ENCODE measurements around the gene FAM186B. TPM values are rescaled to one million over a fixed set of nuclear protein-coding genes. Genes with fewer than 3 reads are reported as not detected.
A peak's percentile ranks its signal among the peaks of the same experiment; 100 is the strongest.

The FAM186B gene
- total RNA-seq, 4 donors from 2014 or later, result 0.35 to 1.0 TPM; not detected in 2

GRCh38 chr12:49621651-49622500 lies 16.4 kb upstream of the FAM186B start:
- DNase-seq, result no peak
- Histone ChIP-seq H3K4me3 (peak overlapping the region; percentile 52 to 73 (median 68)), H3K27ac (peak overlapping the region in 3 of 4 donors; percentile 16 to 80 (median 79)), H3K4me1 (peaks cover 0 to 16% (median 9%) of the 10 kb centered on the region in 4 donors), H3K9me3 (no peaks in the 10 kb centered on the region), H3K27me3 (no peaks in the 10 kb centered on the region), H3K36me3 (no peaks in the 10 kb centered on the region)
- no peak for TF ChIP-seq CTCF (IDR thresholded peaks at IDR 0.05)
- TF ChIP-seq POLR2A (IDR thresholded peaks at IDR 0.05), result no peak

- TF ChIP-seq POLR2A (IDR thresholded peaks at IDR 0.05), result no peak
- no peak for TF ChIP-seq CTCF (IDR thresholded peaks at IDR 0.05)
- DNase-seq, result no peak
- Histone ChIP-seq H3K4me1 (peaks cover 0 to 16% (median 9%) of the 10 kb centered on the region in 4 donors), H3K9me3 (no peaks in the 10 kb centered on the region), H3K27ac (no peak overlapping the region), H3K27me3 (no peaks in the 10 kb centered on the region), H3K4me3 (no peak overlapping the region), H3K36me3 (no peaks in the 10 kb centered on the region)
These were observed 13.8 kb upstream of the FAM186B start for GRCh38 chr12:49619286-49619685.

GRCh38 chr12:49618576-49618975 lies 13.1 kb upstream of the FAM186B start:
- no peak overlapping the region for H3K27ac ChIP-seq
- H3K36me3 ChIP-seq, result no peaks in the 10 kb centered on the region
- H3K4me3 ChIP-seq, result no peak overlapping the region
- H3K4me1 ChIP-seq, result peaks cover 0 to 16% (median 9%) of the 10 kb centered on the region in 4 donors
- TF ChIP-seq CTCF (IDR thresholded peaks at IDR 0.05) (no peak), POLR2A (IDR thresholded peaks at IDR 0.05) (no peak)
- H3K27me3 ChIP-seq, result no peaks in the 10 kb centered on the region
- DNase-seq, result no peak
- no peaks in the 10 kb centered on the region for H3K9me3 ChIP-seq

- peaks cover 0 to 4% (median 3%) of the 10 kb centered on the region in 4 donors for H3K4me1 ChIP-seq
These were observed 11.2 kb upstream of the FAM186B start for GRCh38 chr12:49616533-49617219.

GRCh38 chr12:49615725-49616124 lies 10.3 kb upstream of the FAM186B start:
- TF ChIP-seq POLR2A (IDR thresholded peaks at IDR 0.05) (no peak), CTCF (IDR thresholded peaks at IDR 0.05) (no peak)
- DNase-seq, result no peak
- Histone ChIP-seq H3K27me3 (no peaks in the 10 kb centered on the region), H3K9me3 (no peaks in the 10 kb centered on the region), H3K27ac (no peak overlapping the region), H3K36me3 (no peaks in the 10 kb centered on the region), H3K4me1 (no peaks in the 10 kb centered on the region), H3K4me3 (no peak overlapping the region)

More at GRCh38 chr12:49616533-49617219, 11.2 kb upstream of the FAM186B start:
- Histone ChIP-seq H3K27me3 (no peaks in the 10 kb centered on the region), H3K4me3 (no peak overlapping the region), H3K9me3 (no peaks in the 10 kb centered on the region), H3K27ac (no peak overlapping the region), H3K36me3 (no peaks in the 10 kb centered on the region)
- TF ChIP-seq POLR2A (IDR thresholded peaks at IDR 0.05) (no peak), CTCF (IDR thresholded peaks at IDR 0.05) (no peak)
- DNase-seq, result no peak

Measured in Peyer's patch (tissue), 4 donors.